AG08396 (cell line): Measurements from ENCODE around the gene TMEM14B.
"Not testable (repeated sequence)": the region's sequence is repeated elsewhere in the genome, so short reads cannot be mapped to it uniquely, and the experiment has no call there.

Experiments used
- DNase-seq: peaks from one replicate; pipeline ENCODE4 v3.0.0; 2012; ENCODE audit warnings: low spot score, mixed read lengths

Gene TMEM14B

DNA sequence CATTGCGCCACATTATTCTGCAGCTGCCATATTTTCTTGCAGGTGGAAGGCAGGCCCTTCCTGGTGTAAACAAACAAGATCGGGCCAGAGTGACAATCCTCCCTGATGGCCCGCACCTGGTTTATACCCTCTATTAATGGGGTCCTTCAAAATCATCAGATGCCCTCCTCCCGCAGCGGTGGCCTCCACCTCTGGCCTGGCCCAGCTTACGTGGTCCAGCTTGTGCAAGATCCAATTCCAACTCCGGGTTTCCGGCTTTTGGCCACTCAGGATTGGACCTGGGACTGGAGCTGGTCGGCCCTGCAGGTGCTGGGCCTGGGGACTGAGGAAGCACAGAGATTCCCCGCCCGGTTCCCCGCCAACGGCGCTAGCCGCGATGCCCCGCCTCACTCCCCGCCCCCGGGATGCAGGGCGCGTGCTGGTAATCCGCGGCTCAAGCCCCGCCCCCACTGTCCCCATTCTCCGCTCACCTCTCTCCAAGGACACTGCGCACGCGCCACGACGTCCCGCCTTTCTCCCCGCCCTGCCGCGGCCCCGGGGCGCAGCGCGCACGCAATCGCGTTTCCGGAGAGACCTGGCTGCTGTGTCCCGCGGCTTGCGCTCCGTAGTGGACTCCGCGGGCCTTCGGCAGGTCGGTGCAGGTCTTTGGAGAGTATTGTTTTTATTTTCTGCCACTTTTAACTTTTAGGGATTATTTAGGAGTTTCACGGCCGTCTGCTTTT lies at the start of gene TMEM14B:
Gene TMEM14B (plus strand): TSS at position 555 of the 722 bp plus-strand sequence. CDS start 1,441 bp downstream, outside the sequence.
- DNase-seq: peak; percentile 99

DNA sequence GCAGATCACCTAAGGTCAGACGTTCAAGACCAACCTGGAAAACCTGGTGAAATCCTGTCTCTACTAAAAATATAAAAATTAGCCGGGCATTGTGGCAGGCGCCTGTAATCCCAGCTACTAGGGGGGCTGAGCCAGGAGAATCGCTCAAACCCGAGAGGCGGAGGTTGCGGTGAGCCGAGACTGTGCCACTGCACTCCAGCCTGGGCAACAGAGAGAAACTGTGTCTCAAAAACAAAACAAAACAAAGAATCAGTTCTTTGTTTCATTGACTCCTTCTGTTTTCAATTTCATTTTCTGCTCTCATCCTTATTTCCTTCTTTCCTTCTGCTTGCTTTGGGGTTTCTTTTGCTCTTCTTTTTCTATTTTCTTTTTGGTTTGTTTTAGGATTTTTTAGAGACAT lies 33.6 kb upstream of the TMEM14B start:
- DNase-seq: no peak

DNA sequence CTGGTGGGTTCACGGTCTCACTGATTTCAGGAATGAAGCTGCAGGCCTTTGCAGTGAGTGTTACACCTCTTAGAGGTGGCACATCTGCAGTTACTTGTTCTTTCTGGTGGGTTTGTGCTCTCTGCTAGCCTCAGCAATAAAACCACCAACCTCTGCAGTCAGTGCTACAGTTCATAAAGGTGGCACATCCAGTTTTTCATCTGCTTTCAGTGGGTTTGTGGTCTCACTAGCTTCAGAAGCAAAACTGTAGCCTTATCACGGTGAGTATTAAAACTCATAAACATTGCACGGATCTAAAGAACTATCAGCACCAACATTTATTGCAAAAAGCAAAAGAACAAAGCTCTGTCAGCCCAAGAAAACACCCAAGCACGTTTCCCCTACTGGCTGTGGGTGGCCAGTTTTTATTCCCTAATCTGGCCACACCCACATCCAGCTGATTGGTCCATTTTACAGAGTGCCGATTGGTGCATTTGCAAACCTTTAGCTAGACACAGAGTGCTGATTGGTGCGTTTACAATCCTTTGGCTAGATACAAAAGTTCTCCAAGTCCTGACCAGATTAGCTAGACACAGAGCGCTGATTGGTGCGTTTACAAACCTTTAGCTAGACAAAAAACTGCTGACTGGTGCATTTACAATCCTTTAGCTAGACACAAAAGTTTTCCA lies 28.2 kb upstream of the TMEM14B start:
- no peak for DNase-seq

DNA sequence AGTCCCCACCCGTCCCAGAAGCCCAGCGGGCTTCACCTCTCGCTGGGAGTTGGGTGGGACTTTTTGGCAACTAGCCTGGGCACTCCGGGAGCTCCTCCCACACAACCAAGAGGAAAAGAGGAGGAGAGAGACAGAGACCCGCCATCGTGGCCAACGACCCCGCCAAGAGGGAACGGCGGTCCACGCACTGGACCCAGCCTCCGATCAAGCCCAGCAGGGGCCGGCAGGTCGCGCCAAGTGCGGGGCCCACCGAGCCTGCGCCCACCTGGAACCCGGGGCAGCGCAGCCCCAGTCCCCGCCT lies 27.7 kb upstream of the TMEM14B start:
- no peak for DNase-seq

DNA sequence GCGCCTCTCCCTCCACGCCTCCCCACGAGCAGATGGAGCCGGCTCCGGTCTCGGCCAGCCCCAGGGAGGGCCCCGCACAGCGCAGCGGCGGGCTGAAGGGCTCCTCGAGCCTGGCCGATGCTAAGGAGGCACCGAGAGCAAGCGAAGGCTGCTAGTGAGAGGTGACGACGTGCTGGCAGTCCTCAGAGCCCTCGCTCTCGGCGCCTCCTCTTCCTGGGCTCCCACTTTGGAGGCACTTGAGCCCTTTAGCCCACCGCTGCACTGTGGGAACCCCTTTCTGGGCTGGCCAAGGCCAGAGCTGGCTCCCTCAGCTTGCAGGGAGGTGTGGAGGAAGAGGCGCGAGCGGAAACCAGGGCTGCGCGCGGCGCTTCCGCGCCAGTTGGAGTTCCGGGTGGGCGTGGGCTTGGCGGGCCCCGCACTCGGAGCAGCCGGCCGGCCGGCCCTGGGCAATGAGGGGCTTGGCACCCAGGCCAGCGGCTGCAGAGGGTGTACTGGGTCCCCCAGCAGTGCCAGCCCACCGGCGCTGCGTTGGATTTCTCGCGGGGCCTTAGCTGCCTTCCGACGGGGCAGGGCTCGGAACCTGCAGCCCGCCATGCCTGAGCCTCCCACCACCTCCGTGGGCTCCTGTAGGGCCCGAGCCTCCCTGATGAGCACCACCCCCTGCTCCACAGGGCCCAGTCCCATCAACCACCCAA lies 27.2 kb upstream of the TMEM14B start:
- peak; percentile 42 for DNase-seq

DNA sequence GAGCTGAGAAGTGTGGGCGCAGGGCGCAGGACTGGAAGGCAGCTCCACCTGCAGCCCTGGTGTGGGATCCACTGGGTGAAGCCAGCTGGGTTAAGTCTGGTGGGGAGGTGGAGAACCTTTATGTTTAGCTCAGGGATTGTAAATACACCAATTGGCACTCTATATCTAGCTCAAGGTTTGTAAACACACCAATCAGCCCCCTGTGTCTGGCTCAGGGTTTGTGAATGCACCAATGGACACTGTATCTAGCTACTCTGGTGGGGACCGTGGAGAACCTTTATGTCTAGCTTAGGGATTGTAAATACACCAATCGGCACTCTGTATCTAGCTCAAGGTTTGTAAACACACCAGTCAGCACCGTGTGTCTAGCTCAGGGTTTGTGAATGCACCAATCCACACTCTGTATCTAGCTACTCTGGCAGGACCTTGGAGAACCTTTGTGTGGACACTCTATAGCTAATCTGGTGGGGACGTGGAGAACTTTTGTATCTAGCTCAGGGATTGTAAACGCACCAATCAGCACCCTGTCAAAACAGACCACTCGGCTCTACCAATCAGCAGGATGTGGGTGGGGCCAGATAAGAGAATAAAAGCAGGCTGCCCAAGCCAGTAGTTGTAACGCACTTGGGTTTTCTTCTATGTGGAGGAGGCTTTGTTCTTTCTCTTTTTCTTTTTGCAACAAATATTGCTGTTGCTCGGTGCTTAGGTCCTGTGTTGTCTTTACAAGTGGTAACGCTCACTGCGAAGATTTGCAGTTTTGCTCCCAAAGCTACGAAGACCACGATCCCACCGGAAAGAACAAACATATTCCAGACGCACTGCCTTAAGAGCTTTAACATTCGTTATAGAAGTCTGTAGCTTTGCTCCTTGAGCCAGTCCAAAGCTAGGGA lies 26.4 kb upstream of the TMEM14B start:
- not testable (repeated sequence) for DNase-seq

DNA sequence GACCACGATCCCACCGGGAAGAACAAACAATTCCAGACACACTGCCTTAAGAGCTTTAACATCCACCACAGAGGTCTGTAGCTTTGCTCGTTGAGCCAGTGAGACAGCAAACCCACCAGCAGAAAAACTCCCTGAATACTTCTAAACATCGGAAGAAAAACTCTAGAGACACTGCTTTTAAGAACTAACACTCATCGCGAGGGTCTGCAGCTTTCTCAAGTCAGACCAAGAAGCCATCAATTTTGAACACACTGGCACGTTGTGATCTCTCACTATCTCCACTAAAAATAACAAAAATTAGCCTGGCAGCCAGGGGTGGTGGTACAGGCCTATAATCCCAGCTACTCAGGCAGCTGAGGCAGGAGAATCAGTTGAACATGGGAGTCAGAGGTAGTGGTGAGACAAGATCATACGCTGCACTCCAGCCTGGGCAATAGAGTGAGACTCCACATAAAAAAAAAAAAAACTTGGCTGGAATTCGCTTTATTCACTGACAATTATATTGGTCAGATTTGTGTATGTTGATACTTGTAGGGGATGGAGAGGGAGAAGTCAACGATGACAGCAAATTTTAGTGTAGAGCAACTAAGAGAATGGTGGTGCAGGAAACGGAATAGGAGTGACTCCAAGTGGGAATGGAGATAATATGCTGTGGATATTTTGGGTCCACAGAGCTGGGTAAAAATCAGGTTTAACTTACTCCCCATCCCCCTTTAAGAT lies 25.6 kb upstream of the TMEM14B start:
- DNase-seq: peak; percentile 14

DNA sequence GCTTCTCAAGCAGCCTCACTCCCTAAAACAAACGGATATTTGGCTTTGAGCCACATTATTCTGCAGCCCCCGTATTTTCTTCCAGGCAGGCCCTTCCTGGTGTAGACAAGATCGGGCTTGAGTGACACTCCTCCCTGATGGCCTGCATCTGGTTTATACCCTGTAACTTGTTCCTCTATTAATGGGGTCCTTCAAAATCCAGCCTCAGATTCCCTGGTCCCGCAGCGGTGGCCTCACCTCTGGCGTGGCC lies 25.1 kb upstream of the TMEM14B start:
- no peak for DNase-seq

DNA sequence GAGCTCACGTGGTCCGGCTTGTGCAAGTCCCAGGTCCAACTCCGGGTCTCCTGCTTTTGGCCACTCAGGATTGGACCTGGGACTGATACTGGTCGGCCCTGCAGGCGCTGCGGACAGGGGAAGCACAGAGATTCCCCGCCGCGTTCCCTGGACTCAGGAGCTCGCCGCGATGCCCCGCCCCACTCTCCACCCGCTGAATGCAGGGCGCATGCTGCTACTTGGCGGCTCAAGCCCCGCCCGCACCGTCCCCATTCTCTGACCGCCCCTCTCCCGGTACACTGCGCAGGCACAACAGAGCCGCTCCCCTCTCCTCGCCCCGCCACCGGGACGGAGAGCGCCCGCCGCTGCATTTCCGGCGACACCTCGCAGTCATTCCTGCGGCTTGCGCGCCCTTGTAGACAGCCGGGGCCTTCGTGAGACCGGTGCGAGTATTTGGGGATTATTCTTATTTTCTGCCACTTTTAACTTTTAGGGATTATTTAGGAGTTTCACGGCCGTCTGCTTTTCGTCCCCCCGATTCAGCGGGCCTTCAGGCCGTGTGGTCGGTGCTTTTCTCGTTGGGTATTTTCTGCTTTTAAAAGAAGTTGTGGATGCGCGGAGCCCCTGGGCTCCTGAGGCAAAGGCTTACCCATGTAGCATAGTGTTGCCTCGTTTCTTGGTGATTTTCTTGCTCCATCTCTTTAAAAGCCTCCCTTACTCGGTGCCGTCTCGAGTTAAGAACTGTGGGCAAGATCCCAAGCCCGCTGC lies 24.6 kb upstream of the TMEM14B start, which contains the start of gene TMEM14C:
Gene TMEM14C (plus strand): TSS at position 251 of the 747 bp plus-strand sequence. CDS start 1,544 bp downstream, outside the sequence.
- peak; percentile 97 for DNase-seq

DNA sequence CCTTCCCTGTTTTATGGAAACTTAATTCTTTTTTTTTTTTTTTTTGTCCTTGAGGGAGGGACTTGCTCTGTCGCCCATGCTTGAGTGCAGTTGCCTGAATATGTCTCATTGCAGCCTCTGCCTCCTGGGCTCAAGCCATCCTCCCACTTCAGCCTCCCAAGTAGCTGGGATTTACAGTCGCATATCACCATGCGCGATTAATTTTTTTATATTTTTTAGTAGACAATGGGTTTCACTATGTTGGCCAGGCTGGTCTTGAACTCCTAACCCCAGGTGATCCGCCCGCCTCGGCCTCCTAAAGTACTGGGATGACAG lies 24.1 kb upstream of the TMEM14B start:
- DNase-seq: no peak

DNA sequence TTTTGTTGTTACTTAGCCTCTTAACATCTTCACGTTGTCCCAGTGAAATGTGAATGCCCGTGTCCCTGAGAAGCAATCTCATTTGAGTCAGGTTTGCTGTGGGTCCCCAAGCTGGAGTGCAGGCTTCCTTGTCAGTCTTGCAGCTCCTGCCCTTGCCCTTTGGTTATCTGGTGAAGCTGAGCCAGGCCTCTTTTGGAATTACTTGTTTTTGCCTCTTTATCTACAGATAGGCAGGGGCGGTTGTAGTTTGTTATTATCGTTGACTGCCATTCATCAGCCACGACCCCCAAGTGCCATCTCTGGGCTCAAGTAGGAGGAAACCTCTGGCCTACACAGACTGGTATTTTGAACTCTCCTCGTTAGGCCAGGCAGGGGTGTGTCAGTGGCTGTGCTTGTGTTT lies 22.6 kb upstream of the TMEM14B start:
- no peak for DNase-seq

DNA sequence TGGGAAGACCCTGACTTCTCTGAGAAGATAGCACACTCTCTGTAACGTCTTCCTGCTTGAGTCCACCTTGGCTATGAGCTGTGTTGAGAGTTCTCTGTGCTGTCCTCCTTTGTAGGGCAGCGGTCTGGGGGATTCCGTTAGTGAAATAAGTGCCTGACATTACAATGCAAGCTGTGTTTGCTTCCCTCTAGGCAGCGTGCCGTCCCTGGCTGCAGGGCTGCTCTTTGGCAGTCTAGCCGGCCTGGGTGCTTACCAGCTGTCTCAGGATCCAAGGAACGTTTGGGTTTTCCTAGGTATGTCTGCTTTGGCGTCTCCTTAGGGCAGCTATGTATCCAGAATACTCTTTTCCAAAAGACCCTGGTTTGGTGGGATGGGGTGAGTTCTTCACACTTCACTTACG lies 21.9 kb upstream of the TMEM14B start:
- no peak for DNase-seq

DNA sequence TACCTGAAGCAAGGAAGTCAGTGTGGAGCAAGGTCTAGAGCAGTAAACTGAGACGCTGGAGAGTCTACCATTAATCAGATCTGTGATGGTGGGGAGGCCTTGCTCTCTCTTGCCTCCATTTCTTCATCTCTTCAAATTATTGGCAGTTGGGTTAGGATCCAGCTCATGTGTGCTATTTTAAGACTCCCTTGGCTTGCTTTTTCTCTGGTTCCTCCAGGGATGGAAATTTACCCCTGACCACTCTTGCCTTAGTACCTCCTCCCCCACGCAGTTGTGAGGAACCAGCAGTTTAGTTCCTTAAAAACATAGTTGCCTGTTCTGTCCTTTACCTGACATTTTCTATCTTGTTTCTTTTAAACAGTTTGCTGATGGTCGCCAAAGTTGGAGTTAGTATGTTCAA lies 17.4 kb upstream of the TMEM14B start:
- DNase-seq: no peak

DNA sequence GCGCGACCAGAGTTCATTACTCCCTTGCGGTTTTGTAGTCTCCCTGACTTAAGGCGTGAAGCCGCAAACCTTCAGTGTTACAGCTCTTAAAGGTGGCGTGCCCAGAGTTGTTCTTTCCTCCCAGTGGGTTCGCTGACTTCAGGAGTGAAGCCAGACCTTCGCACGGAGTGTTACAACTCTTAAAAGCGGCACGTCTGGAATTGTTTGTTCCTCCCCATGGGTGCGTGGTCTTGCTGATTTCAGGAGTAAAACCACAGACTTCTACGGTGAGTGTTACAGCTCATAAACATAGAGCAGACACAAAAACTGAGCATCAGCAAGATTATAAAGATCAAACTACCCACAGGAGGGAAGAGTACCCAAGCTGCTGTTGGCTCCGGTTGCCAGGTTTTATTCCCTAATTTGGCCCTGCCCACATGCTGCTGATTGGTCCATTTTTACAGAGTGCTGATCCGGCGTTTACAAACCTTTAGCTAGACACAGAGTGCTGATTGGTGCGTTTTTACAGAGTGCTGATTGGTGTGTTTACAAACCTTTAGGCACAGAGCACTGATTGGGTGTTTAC lies 14.4 kb upstream of the TMEM14B start:
- no peak for DNase-seq

DNA sequence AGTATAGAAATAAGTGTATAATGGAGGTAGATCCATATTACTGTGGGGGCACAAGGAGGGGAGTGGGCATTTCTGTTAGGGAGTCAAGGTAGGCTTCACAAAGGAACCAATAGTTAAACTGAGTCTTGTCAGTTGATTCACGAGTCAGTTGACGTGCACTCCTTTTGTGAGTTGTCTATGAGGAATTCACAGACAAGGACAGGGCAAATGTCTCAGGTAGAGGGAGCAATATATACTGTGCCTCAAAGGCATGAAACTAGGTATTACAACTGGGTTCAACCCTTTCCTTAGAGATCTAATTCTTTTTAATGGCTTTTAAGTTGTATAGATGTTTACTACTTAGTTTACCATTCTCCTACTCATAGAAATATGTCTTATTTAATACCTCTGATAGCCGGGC lies 13.7 kb upstream of the TMEM14B start:
- no peak for DNase-seq

DNA sequence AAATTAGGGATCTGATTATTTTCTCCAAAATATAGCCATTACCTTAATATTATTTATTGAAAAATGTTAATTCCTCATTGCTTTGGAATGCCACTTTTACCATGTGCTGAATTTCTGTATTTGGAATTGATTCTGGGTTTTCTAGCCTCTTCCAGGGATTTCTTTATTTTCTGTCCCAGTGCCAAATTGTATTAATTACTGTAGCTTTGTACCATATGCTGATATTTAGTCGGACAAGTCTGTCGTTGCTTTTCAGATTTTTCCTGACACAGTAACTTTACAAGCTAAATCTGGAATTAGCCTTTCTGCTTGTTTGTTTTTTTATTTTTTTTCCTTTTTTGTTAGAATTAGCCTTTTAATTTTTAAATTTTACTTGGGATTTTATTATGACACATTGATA lies 10.9 kb upstream of the TMEM14B start:
- no peak for DNase-seq

DNA sequence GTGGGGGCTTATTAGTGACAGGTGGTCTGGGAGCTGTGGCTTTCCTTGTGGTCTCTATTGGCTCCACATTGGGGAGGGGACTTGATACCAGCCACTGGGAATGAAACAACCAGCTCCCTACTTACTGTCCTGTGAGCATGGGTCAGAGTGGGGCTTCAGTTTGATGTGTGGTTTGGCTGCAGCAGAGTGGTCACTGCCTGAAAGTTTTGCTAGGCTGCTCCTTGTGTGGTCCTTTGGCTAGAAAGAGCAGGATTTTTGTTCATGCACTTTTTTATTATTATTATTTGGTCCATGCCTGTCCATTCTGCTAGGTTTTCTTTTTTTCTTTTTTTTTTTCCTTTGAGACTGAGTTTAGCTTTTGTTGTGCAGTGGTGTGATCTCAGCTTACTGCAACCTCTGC lies 7.5 kb upstream of the TMEM14B start:
- DNase-seq: no peak

DNA sequence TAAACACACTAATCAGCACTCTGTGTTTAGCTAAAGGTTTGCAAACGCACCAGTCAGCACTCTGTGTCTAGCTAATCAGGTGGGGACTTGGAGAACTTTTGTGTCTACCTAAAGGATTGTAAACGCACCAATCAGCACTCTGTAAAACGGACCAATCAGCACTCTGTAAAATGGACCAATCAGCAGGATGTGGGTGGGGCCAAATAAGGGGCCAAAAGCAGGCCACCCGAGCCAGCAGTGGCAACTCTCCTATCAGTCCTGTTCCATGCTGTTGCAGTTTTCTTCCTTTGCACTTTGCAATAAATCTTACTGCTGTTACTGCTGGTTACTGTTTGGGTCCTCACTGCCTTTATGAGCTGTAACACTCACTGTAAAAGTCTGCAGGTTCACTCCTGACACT lies 6.0 kb upstream of the TMEM14B start:
- DNase-seq: not testable (repeated sequence)

DNA sequence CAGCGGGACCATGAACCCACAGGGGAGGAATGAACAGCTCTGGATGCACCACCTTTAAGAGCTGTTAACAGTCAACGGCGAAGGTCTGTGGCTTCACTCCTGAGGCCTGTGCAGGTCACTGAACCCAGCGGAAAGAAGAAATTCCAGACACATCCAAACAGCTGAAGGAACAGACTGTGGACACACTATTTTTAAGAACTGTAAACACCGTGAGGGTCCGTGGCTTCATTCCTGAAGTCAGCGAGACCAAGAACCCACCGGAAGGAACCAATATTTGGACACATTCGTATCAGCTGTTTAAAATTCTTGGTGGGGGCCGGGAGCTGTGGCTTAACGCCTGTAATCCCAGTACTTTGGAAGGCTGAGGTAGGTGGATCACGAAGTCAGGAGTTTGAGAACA lies 5.4 kb upstream of the TMEM14B start:
- DNase-seq: no peak

DNA sequence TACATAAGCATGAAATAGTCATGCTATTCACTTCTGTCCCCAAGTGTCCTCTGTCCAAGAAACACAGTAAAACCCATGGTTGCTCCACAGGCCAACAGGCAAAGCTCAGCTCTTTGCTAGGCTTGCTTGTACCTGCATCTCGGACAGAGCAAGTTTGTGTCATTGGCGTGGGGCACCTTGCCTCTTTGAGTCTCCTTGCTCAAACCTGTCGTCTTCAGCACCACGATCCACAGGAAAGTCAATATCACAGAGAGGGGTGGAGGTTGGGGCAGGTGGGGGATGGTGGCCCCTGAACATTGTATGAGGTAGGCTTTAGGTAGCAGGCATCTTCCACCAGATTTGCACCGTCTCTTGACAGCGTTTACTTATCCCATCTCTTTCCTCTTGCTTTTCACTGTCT lies 4.1 kb upstream of the TMEM14B start:
- DNase-seq: no peak

DNA sequence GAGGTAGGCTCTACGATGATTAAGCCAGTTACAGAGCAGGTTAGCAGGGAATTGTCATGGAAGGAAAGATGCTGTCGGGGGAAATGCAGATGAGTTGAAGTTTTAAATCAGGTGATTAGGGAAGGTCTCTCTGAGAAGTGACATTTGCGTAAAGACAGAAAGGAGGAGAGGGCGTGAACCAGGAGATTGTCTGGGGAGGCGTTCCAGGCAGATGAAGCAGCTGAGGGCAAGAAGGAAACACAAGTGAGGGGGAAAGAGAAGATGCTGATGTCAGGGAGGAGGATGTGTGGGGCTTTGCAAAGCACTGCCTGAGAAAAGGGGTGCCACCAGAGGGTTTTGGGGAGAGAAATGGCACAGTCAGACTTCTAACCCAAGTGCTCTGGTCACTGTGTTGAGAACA lies 2.5 kb upstream of the TMEM14B start:
- DNase-seq: no peak
